ENCODE results near the gene ACSL5. TPM values are rescaled to one million over a fixed set of nuclear protein-coding genes. Genes with fewer than 3 reads are reported as not detected.

Gene ACSL5
- total and polyA plus RNA-seq, 11 donors: 4.0 to 23.8 (median 7.0) TPM

- Histone ChIP-seq H3K4me1 (no peaks in the 10 kb centered on the region), H3K9me3 (no peaks in the 10 kb centered on the region), H3K4me3 (no peak overlapping the region), H3K27me3 (no peaks in the 10 kb centered on the region), H3K27ac (no peak overlapping the region), H3K36me3 (no peaks in the 10 kb centered on the region)
- TF ChIP-seq, protein P1, sequence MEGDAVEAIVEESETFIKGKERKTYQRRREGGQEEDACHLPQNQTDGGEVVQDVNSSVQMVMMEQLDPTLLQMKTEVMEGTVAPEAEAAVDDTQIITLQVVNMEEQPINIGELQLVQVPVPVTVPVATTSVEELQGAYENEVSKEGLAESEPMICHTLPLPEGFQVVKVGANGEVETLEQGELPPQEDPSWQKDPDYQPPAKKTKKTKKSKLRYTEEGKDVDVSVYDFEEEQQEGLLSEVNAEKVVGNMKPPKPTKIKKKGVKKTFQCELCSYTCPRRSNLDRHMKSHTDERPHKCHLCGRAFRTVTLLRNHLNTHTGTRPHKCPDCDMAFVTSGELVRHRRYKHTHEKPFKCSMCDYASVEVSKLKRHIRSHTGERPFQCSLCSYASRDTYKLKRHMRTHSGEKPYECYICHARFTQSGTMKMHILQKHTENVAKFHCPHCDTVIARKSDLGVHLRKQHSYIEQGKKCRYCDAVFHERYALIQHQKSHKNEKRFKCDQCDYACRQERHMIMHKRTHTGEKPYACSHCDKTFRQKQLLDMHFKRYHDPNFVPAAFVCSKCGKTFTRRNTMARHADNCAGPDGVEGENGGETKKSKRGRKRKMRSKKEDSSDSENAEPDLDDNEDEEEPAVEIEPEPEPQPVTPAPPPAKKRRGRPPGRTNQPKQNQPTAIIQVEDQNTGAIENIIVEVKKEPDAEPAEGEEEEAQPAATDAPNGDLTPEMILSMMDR (IDR thresholded peaks at IDR 0.05): no peak
- no peak for TF ChIP-seq POLR2A (IDR thresholded peaks at IDR 0.05)
- DNase-seq (no peak), ATAC-seq (no peak)
- WGBS, 4 donors: 74 to 96% (median 86%) methylated on average over 4 of the region's 4 CpGs
- intact Hi-C loops (cut with DNase I): no loop called here
Observed at GRCh38 chr10:112335868-112336265, 38.0 kb upstream of the ACSL5 start.

DNA sequence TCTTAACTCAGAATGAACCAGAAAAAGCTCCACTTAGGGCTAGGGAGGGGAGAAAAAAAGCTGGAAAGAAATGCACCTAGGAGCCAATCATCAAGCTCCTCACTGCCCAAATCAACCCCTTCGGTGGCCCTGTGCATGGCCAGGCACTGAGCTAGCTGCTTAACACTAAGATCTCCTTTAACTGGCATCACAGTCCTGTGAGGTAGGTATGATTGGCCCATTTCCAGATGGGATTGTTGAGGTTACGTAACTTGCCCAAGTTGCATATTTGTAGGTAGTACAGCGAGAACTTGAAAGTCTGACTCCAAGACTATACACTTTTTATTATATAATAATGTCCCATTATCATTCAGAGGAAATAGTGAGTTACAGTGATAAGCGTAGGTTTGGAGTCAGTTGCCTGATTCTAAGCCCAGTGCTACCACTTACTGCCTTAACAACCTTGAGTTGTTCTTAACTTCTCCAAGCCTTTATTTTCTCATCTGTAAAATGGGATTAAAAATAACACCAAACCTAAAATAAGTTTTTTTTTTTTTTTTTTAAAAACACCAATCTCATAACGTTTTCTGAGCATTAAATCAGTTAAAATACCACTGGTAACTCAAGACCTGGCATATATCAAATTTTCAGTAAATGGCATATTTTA is 37.2 kb upstream of the ACSL5 start:
- no peaks in the 10 kb centered on the region for H3K27me3 ChIP-seq
- no peak overlapping the region for H3K27ac ChIP-seq
- H3K36me3 ChIP-seq: no peaks in the 10 kb centered on the region
- no peaks in the 10 kb centered on the region for H3K9me3 ChIP-seq
- TF ChIP-seq, protein P1 (IDR thresholded peaks at IDR 0.05): no peak
- TF ChIP-seq POLR2A (IDR thresholded peaks at IDR 0.05): no peak
- whole genome bisulfite sequencing, 4 donors: 77 to 85% (median 83%) methylated on average over 5 of the region's 5 CpGs
- no peaks in the 10 kb centered on the region for H3K4me1 ChIP-seq
- no peak for ATAC-seq
- intact Hi-C loops (cut with DNase I): no loop called here
- H3K4me3 ChIP-seq: no peak overlapping the region
- DNase-seq: no peak

DNA sequence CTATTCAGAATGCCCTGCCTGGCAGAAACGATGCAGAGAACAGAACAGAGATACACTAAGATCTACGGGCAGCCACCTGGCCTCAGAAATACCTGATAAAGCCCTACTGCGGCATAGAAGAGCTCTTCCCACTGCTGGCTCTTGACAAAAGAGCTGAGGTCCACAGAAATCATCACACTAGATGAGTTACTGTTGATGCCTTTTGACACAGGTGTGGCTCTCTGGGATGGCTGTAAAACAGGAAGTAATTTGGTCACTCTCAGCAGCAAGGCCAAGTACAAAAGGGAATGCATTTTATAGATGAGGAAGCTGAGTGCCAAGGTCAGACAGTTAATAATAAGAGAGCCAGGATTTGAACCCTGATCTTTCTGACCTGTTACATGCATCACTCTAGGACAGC is 35.0 kb upstream of the ACSL5 start:
- H3K27me3 ChIP-seq: no peaks in the 10 kb centered on the region
- H3K4me1 ChIP-seq: no peaks in the 10 kb centered on the region
- ATAC-seq (no peak), DNase-seq (no peak)
- no peak for TF ChIP-seq POLR2A (IDR thresholded peaks at IDR 0.05)
- TF ChIP-seq, protein P1 (IDR thresholded peaks at IDR 0.05): no peak
- intact Hi-C loops (cut with DNase I): no loop called here
- 83 to 90% (median 87%) methylated on average over 3 of the region's 3 CpGs for WGBS, 4 donors
- no peak overlapping the region for H3K27ac ChIP-seq
- no peaks in the 10 kb centered on the region for H3K9me3 ChIP-seq
- H3K4me3 ChIP-seq: no peak overlapping the region
- H3K36me3 ChIP-seq: no peaks in the 10 kb centered on the region

- ATAC-seq (no peak), DNase-seq (no peak)
- Histone ChIP-seq H3K27me3 (no peaks in the 10 kb centered on the region), H3K27ac (no peak overlapping the region), H3K4me3 (no peak overlapping the region), H3K36me3 (no peaks in the 10 kb centered on the region), H3K9me3 (no peaks in the 10 kb centered on the region), H3K4me1 (no peaks in the 10 kb centered on the region)
- intact Hi-C loops (cut with DNase I): loop anchor here in 1 of 10 donors (5.0 kb wide), 1 partner anchor 72 kb away; no protein-coding TSS in a partner anchor
- TF ChIP-seq, protein P1 (IDR thresholded peaks at IDR 0.05): no peak
- TF ChIP-seq POLR2A (IDR thresholded peaks at IDR 0.05): no peak
- WGBS, 4 donors: 87 to 100% (median 93%) methylated on average over 2 of the region's 2 CpGs
Observed at GRCh38 chr10:112340601-112341000, 33.3 kb upstream of the ACSL5 start.
